Activated CD4-positive, alpha-beta T cell treated with anti-CD3 and anti-CD28 coated beads, Interleukin-2, amount 50 U/mL, for 16 hours (primary cell): ENCODE results near the gene COL4A1.

Experiments
- DNase-seq: peaks from one replicate; pipeline ENCODE4 v3.0.0-alpha.2; 2020

COL4A1 gene

GRCh38 chr13:110213461-110214074 is 93.4 kb downstream of the COL4A1 start:
- DNase-seq, result no peak

- no peak for DNase-seq
Measured at GRCh38 chr13:110212529-110212928, 94.4 kb downstream of the COL4A1 start.

GRCh38 chr13:110211735-110212134 is 95.2 kb downstream of the COL4A1 start:
- no peak for DNase-seq

- DNase-seq, result no peak
Measured at GRCh38 chr13:110211046-110211445, 95.9 kb downstream of the COL4A1 start.

- DNase-seq, result no peak
Measured at GRCh38 chr13:110210604-110210985, 96.4 kb downstream of the COL4A1 start.

GRCh38 chr13:110209950-110210603 is 96.9 kb downstream of the COL4A1 start:
- DNase-seq, result no peak

GRCh38 chr13:110208116-110208515 is 98.8 kb downstream of the COL4A1 start:
- DNase-seq, result no peak

- no peak for DNase-seq
Measured at GRCh38 chr13:110206996-110207395, 100.0 kb downstream of the COL4A1 start.

GRCh38 chr13:110206185-110206584 is 100.8 kb downstream of the COL4A1 start:
- no peak for DNase-seq

GRCh38 chr13:110201114-110201513 is 105.8 kb downstream of the COL4A1 start:
- no peak for DNase-seq

- DNase-seq, result no peak
Measured at GRCh38 chr13:110200276-110200870, 106.6 kb downstream of the COL4A1 start.

- DNase-seq, result no peak
Measured at GRCh38 chr13:110199046-110199831, 107.7 kb downstream of the COL4A1 start.

- DNase-seq, result no peak
Measured at GRCh38 chr13:110197471-110197870, 109.5 kb downstream of the COL4A1 start.

- no peak for DNase-seq
Measured at GRCh38 chr13:110197026-110197425, 109.9 kb downstream of the COL4A1 start.

GRCh38 chr13:110195547-110196485 is 111.1 kb downstream of the COL4A1 start:
- no peak for DNase-seq

- no peak for DNase-seq
Measured at GRCh38 chr13:110194451-110194850, 112.5 kb downstream of the COL4A1 start.

- no peak for DNase-seq
Measured at GRCh38 chr13:110193491-110193890, 113.5 kb downstream of the COL4A1 start.

GRCh38 chr13:110192472-110192871 is 114.5 kb downstream of the COL4A1 start:
- DNase-seq, result no peak

GRCh38 chr13:110187641-110188161 is 119.3 kb downstream of the COL4A1 start:
- no peak for DNase-seq

GRCh38 chr13:110186231-110186855 is 120.6 kb downstream of the COL4A1 start:
- no peak for DNase-seq

GRCh38 chr13:110185696-110186095 is 121.3 kb downstream of the COL4A1 start:
- no peak for DNase-seq

GRCh38 chr13:110183910-110184309 is 123.0 kb downstream of the COL4A1 start:
- no peak for DNase-seq
